ENCODE measurements around the gene TCAIM. TPM values are rescaled to one million over a fixed set of nuclear protein-coding genes. Genes with fewer than 3 reads are reported as not detected.
A peak's percentile ranks its signal among the peaks of the same experiment; 100 is the strongest.

Gene TCAIM
- total and polyA plus RNA-seq, 2 experiments from 2014 or later: 20.7 to 36.3 TPM

DNA sequence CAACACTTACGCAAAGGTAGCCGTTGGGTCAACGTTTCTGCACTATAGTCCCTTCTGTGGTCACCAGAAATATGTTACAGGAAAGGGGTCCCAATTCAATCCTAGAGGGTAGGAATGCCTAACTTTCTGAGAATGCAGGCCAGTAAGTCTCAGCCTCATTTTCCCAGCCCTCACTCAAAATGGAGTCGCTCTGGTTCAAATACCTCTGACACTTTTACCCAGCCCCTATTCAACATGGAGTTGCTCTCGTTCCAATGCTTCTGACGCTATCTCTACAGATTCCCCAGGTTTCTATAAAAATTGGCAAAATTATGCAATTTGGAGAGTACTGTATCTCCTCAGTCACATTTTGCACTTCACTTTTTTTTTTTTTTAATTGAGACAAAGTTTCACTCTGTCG is 99.2 kb downstream of the TCAIM start:
- H3K27ac ChIP-seq: peak overlapping the region; percentile 46
- H3K4me3 ChIP-seq: no peak overlapping the region

DNA sequence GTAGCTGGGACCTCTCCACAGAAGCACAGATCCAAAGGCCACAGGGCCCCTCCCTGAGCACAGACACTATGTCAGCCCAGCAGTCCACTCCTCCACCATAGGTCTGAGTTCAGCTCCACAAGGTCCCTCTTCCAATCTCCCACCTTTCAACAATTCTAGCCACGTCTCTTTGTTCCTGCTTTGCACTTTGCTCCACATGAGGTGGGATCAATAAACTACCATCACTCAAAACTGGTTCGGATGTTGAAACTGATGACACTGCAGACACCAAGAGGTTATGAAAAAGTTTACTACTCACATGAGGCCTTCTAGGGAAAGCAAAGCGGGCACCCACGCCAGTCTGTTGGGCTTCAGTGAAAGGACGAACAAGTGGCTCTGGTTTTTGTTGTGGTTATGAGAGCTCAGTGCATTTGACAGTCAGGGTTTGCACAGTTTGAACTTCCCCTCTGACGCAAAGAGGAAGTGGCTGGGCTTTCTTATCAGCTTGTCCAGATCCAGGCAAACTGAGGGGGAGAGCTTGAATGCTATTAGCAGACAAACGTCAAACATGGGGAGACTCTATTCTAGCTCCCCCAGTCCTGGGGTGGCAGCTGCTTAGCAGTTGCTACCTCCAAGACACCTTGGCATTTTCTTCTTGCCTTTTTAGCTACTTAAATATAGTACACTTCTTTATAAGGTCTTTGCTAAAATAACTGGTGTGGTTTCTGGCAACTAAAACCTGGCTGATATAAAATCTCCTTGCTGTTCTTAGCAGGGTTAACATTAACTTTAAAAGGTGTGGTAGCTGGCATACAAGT is 101.1 kb downstream of the TCAIM start:
- H3K4me1 ChIP-seq (ENCODE audit: insufficient read depth): peaks cover 14% of the 10 kb centered on the region
- H2AFZ ChIP-seq: no peak overlapping the region
- no peaks in the 10 kb centered on the region for H3K9me3 ChIP-seq (ENCODE audit: low read depth)
- no peaks in the 10 kb centered on the region for H4K20me1 ChIP-seq (ENCODE audit: insufficient read depth, poor library complexity, severe bottlenecking)
- no peaks in the 10 kb centered on the region for H3K79me2 ChIP-seq
- H3K27ac ChIP-seq: peak overlapping the region; percentile 93
- DNase-seq (ENCODE audit: low spot score): peak; percentile 82
- WGBS (ENCODE audit: low lambda C conversion rate, missing lambda C conversion rate): 24% methylated on average over 7 of the region's 7 CpGs
- H3K4me3 ChIP-seq: no peak overlapping the region
- H3K36me3 ChIP-seq (replicated peaks; ENCODE audit: insufficient read depth, low read depth): no peaks in the 10 kb centered on the region
- TF ChIP-seq, protein P1, sequence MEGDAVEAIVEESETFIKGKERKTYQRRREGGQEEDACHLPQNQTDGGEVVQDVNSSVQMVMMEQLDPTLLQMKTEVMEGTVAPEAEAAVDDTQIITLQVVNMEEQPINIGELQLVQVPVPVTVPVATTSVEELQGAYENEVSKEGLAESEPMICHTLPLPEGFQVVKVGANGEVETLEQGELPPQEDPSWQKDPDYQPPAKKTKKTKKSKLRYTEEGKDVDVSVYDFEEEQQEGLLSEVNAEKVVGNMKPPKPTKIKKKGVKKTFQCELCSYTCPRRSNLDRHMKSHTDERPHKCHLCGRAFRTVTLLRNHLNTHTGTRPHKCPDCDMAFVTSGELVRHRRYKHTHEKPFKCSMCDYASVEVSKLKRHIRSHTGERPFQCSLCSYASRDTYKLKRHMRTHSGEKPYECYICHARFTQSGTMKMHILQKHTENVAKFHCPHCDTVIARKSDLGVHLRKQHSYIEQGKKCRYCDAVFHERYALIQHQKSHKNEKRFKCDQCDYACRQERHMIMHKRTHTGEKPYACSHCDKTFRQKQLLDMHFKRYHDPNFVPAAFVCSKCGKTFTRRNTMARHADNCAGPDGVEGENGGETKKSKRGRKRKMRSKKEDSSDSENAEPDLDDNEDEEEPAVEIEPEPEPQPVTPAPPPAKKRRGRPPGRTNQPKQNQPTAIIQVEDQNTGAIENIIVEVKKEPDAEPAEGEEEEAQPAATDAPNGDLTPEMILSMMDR (IDR thresholded peaks at IDR 0.05; ENCODE audit: poor library complexity): no peak
- no peak for TF ChIP-seq EZH2 (IDR thresholded peaks at IDR 0.05; ENCODE audit: borderline replicate concordance)
- H3K4me2 ChIP-seq: peak overlapping the region; percentile 52
- no peaks in the 10 kb centered on the region for H3K9me2 ChIP-seq (replicated peaks; ENCODE audit: insufficient read depth)
- H3K27me3 ChIP-seq: no peaks in the 10 kb centered on the region

More for the DNA sequence above, 99.2 kb downstream of the TCAIM start:
- Histone ChIP-seq H3K27me3 (no peaks in the 10 kb centered on the region), H3K9me2 (replicated peaks; ENCODE audit: insufficient read depth) (no peaks in the 10 kb centered on the region), H3K4me2 (no peak overlapping the region), H4K20me1 (ENCODE audit: insufficient read depth, poor library complexity, severe bottlenecking) (no peaks in the 10 kb centered on the region), H3K79me2 (no peaks in the 10 kb centered on the region), H3K4me1 (ENCODE audit: insufficient read depth) (peaks cover 14% of the 10 kb centered on the region), H2AFZ (no peak overlapping the region), H3K9me3 (ENCODE audit: low read depth) (no peaks in the 10 kb centered on the region), H3K36me3 (replicated peaks; ENCODE audit: insufficient read depth, low read depth) (no peaks in the 10 kb centered on the region)
- WGBS (ENCODE audit: low lambda C conversion rate, missing lambda C conversion rate): 96% methylated on average over 7 of the region's 7 CpGs
- TF ChIP-seq, protein P1 (IDR thresholded peaks at IDR 0.05; ENCODE audit: poor library complexity): no peak
- TF ChIP-seq EZH2 (IDR thresholded peaks at IDR 0.05; ENCODE audit: borderline replicate concordance): no peak
- no peak for TF ChIP-seq EZH2phosphoT487 (IDR thresholded peaks at IDR 0.05; ENCODE audit: low read depth, severe bottlenecking, unreplicated experiment)
- DNase-seq (ENCODE audit: low spot score): no peak

DNA sequence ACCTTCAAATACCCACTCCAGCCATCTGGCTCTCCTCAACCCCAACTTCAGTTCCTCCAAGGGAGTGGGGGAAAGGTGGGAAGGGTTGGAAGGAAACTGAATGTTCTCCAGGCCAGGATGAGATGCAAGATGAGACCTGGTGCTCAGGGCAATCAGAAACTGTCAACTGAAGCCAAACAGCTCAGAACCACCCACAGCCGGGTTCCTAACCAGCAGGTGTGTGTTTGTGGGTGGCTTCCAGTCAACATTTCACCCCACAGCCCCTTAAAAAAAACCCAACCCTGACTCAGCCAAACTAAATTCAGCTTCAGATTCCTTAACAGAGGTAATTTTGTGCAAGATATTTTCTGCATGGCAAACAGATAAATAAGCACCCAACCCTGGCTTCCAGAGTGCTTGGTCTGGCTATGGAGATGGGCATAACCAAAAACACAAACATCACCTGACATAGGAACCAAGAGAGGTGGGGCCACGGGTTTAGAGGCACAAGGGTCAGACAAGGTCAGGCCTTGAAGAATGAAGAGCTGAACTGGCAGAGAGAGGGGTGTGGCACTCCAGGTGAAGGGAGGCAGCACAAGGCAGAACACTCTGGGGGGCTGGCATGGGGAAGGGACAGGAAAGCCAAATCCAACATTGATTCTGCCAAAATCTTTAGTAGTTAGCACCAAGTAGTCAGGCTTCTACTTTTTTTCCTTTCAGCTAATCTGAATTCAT is 104.2 kb downstream of the TCAIM start:
- no peak for DNase-seq (ENCODE audit: low spot score)
- no peak overlapping the region for H2AFZ ChIP-seq
- H3K9me2 ChIP-seq (replicated peaks; ENCODE audit: insufficient read depth): no peaks in the 10 kb centered on the region
- no peak overlapping the region for H3K27ac ChIP-seq
- TF ChIP-seq, protein P1 (IDR thresholded peaks at IDR 0.05; ENCODE audit: poor library complexity): no peak
- TF ChIP-seq EZH2phosphoT487 (IDR thresholded peaks at IDR 0.05; ENCODE audit: low read depth, severe bottlenecking, unreplicated experiment) (no peak), EZH2 (IDR thresholded peaks at IDR 0.05; ENCODE audit: borderline replicate concordance) (no peak)
- no peak overlapping the region for H3K4me2 ChIP-seq
- no peaks in the 10 kb centered on the region for H3K79me2 ChIP-seq
- no peaks in the 10 kb centered on the region for H3K36me3 ChIP-seq (replicated peaks; ENCODE audit: insufficient read depth, low read depth)
- no peak overlapping the region for H3K4me3 ChIP-seq
- no peaks in the 10 kb centered on the region for H3K9me3 ChIP-seq (ENCODE audit: low read depth)
- no peaks in the 10 kb centered on the region for H4K20me1 ChIP-seq (ENCODE audit: insufficient read depth, poor library complexity, severe bottlenecking)
- no peaks in the 10 kb centered on the region for H3K27me3 ChIP-seq
- peaks cover 14% of the 10 kb centered on the region for H3K4me1 ChIP-seq (ENCODE audit: insufficient read depth)
- WGBS (ENCODE audit: low lambda C conversion rate, missing lambda C conversion rate): 94% methylated on average over 2 of the region's 2 CpGs

All from hepatocyte (in vitro differentiated cells).